NCI-H2107 treated with DMSO at 0.1 percent for 48 hours (cell line): Measurements from ENCODE around the gene HNRNPC.
"Not testable (repeated sequence)": the region's sequence is repeated elsewhere in the genome, so short reads cannot be mapped to it uniquely, and the experiment has no call there.

ENCODE experiments used
- DNase-seq: peaks from one replicate; lab custom pipeline; 2025; ENCODE audit not compliant: unreplicated experiment; lab: John Stamatoyannopoulos, UW

The HNRNPC gene

GRCh38 chr14:21272661-21273060 is 3.4 kb upstream of the HNRNPC start:
- not testable (repeated sequence) for DNase-seq

GRCh38 chr14:21268617-21269251 is 508 bp downstream of the HNRNPC start:
- DNase-seq, result peak; percentile 49

- no peak for DNase-seq
Measured at GRCh38 chr14:21267886-21268616, 1.2 kb downstream of the HNRNPC start.

GRCh38 chr14:21267431-21267845 is 1.8 kb downstream of the HNRNPC start:
- DNase-seq, result no peak

GRCh38 chr14:21264025-21264801 is 5.0 kb downstream of the HNRNPC start:
- no peak for DNase-seq

- no peak for DNase-seq
Measured at GRCh38 chr14:21263284-21264024, 5.8 kb downstream of the HNRNPC start.

- DNase-seq, result no peak
Measured at GRCh38 chr14:21262410-21262809, 6.8 kb downstream of the HNRNPC start.

GRCh38 chr14:21261824-21262223 is 7.4 kb downstream of the HNRNPC start:
- no peak for DNase-seq

- no peak for DNase-seq
Measured at GRCh38 chr14:21258889-21259787, 10.1 kb downstream of the HNRNPC start.

GRCh38 chr14:21258005-21258888 is 11.0 kb downstream of the HNRNPC start:
- DNase-seq, result no peak

GRCh38 chr14:21257394-21257909 is 11.8 kb downstream of the HNRNPC start:
- peak; percentile 28 for DNase-seq

- no peak for DNase-seq
Measured at GRCh38 chr14:21256539-21257393, 12.5 kb downstream of the HNRNPC start.

GRCh38 chr14:21256102-21256447 is 13.2 kb downstream of the HNRNPC start:
- not testable (repeated sequence) for DNase-seq

GRCh38 chr14:21255385-21256101 is 13.7 kb downstream of the HNRNPC start:
- no peak for DNase-seq

- DNase-seq, result no peak
Measured at GRCh38 chr14:21252149-21252548, 17.1 kb downstream of the HNRNPC start.

GRCh38 chr14:21251215-21251614 is 18.0 kb downstream of the HNRNPC start:
- DNase-seq, result no peak

- DNase-seq, result no peak
Measured at GRCh38 chr14:21248739-21249411, 20.4 kb downstream of the HNRNPC start.
